ENCODE results near the gene ZNF329. TPM values are rescaled to one million over a fixed set of nuclear protein-coding genes. Genes with fewer than 3 reads are reported as not detected.

ZNF329 gene
- total RNA-seq, 1 experiment from 2014 or later, result 2.8 TPM

DNA sequence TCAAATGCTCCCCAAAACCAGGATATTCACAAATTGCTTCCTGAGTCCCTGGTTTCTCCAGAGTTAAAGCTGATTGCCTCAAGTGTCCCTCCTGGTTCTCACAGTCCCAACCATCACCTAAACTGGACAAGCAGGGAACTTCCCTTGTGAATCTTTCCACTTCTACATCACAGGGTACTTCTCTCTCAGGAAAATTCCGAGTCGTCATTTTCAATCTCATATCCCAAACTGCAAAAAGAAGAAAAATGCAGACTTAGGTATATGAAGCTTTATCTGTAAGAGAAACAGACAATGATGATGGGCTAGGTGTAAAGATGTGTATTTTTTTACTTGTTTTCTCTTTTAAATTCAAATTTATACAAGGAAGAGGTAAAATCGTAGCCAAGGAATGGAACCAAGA is 21.3 kb downstream of the ZNF329 start:
- peaks cover 42% of the 10 kb centered on the region for H3K36me3 Mint-ChIP-seq (ENCODE audit: insufficient read depth, unreplicated experiment)
- DNase-seq (ENCODE audit: unreplicated experiment), result no peak
- BruUV-seq (replicated peaks), result no TSS peak
- peaks cover 36% of the 10 kb centered on the region for H3K9me3 Mint-ChIP-seq (ENCODE audit: unreplicated experiment)
- H3K4me3 Mint-ChIP-seq (ENCODE audit: unreplicated experiment), result no peak overlapping the region
- CTCF ChIA-PET, result interaction anchor here (0.8 kb wide), 1 partner anchor 34 kb away, joined by 3 read pairs; no protein-coding TSS in a partner anchor
- H3K27ac Mint-ChIP-seq (ENCODE audit: low read depth, unreplicated experiment), result no peak overlapping the region
- intact Hi-C loops (cut with micrococcal nuclease), result no loop called here
- H3K27me3 Mint-ChIP-seq (ENCODE audit: insufficient read depth, unreplicated experiment), result no peaks in the 10 kb centered on the region
- no peak for TF ChIP-seq CTCF (IDR thresholded peaks at IDR 0.05; ENCODE audit: unreplicated experiment)
- H3K4me1 Mint-ChIP-seq (ENCODE audit: insufficient read depth, unreplicated experiment), result no peaks in the 10 kb centered on the region
- POLR2A ChIA-PET, result no interaction called here

GRCh38 chr19:58128041-58128685 is 22.4 kb downstream of the ZNF329 start:
- ChIA-PET POLR2A (no interaction called here), CTCF (interaction anchor here (0.6 kb wide), 1 partner anchor 404 kb away, joined by 4 read pairs; no protein-coding TSS in a partner anchor)
- Mint-ChIP-seq H3K27me3 (ENCODE audit: insufficient read depth, unreplicated experiment) (no peaks in the 10 kb centered on the region), H3K36me3 (ENCODE audit: insufficient read depth, unreplicated experiment) (peaks cover 36% of the 10 kb centered on the region), H3K4me3 (ENCODE audit: unreplicated experiment) (no peak overlapping the region), H3K9me3 (ENCODE audit: unreplicated experiment) (peaks cover 34% of the 10 kb centered on the region), H3K4me1 (ENCODE audit: insufficient read depth, unreplicated experiment) (no peaks in the 10 kb centered on the region), H3K27ac (ENCODE audit: low read depth, unreplicated experiment) (no peak overlapping the region)
- BruUV-seq (replicated peaks), result no TSS peak
- intact Hi-C loops (cut with micrococcal nuclease), result no loop called here
- no peak for DNase-seq (ENCODE audit: unreplicated experiment)
- no peak for TF ChIP-seq CTCF (IDR thresholded peaks at IDR 0.05; ENCODE audit: unreplicated experiment)

DNA sequence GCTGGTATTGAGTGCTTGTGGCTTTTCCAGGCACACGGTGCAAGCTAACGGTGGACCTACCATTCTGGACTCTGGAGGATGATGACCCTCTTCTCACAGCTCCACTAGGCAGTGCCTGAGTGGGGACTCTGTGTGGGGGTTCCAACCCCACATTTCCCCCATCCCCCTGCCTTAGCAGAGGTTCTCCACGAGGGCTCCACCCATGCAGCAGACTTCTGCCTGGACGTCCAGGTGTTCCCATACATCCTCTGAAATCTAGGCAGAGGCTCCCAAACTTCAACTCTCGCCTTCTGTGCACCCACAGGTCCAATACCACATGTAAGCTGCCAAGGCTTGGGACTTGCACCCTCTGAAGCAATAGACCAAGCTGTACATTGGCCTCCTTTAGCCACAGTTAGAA is 27.2 kb downstream of the ZNF329 start:
- no peak for DNase-seq (ENCODE audit: unreplicated experiment)
- Mint-ChIP-seq H3K4me1 (ENCODE audit: insufficient read depth, unreplicated experiment) (no peaks in the 10 kb centered on the region), H3K27ac (ENCODE audit: low read depth, unreplicated experiment) (no peak overlapping the region), H3K27me3 (ENCODE audit: insufficient read depth, unreplicated experiment) (no peaks in the 10 kb centered on the region), H3K4me3 (ENCODE audit: unreplicated experiment) (no peak overlapping the region), H3K9me3 (ENCODE audit: unreplicated experiment) (peaks cover 53% of the 10 kb centered on the region), H3K36me3 (ENCODE audit: insufficient read depth, unreplicated experiment) (peaks cover 11% of the 10 kb centered on the region)
- intact Hi-C loops (cut with micrococcal nuclease), result no loop called here
- no peak for TF ChIP-seq CTCF (IDR thresholded peaks at IDR 0.05; ENCODE audit: unreplicated experiment)
- ChIA-PET CTCF (interaction anchor here (0.6 kb wide), 1 partner anchor 18 kb away, joined by 3 read pairs; no protein-coding TSS in a partner anchor), POLR2A (no interaction called here)
- BruUV-seq (replicated peaks), result no TSS peak

GRCh38 chr19:58118979-58119733 is 31.4 kb downstream of the ZNF329 start:
- ChIA-PET CTCF (no interaction called here), POLR2A (no interaction called here)
- no peak for TF ChIP-seq CTCF (IDR thresholded peaks at IDR 0.05; ENCODE audit: unreplicated experiment)
- BruUV-seq (replicated peaks), result no TSS peak
- H3K27me3 Mint-ChIP-seq (ENCODE audit: insufficient read depth, unreplicated experiment), result no peaks in the 10 kb centered on the region
- DNase-seq (ENCODE audit: unreplicated experiment), result peak; percentile 3
- no peaks in the 10 kb centered on the region for H3K4me1 Mint-ChIP-seq (ENCODE audit: insufficient read depth, unreplicated experiment)
- H3K27ac Mint-ChIP-seq (ENCODE audit: low read depth, unreplicated experiment), result no peak overlapping the region
- intact Hi-C loops (cut with micrococcal nuclease), result no loop called here
- no peaks in the 10 kb centered on the region for H3K36me3 Mint-ChIP-seq (ENCODE audit: insufficient read depth, unreplicated experiment)
- H3K9me3 Mint-ChIP-seq (ENCODE audit: unreplicated experiment), result peaks cover 62% of the 10 kb centered on the region
- H3K4me3 Mint-ChIP-seq (ENCODE audit: unreplicated experiment), result no peak overlapping the region

Measured in MCF 10A (cell line).